GM23338 (cell line): ENCODE results near the gene VANGL1. TPM values are rescaled to one million over a fixed set of nuclear protein-coding genes. Genes with fewer than 3 reads are reported as not detected.

Source experiments
- ATAC-seq: fragments of 200-7000 bp; cut with Tn5 transposase; 3 replicates; pipeline ENCODE4 v1.9.1; 2020
- DNase-seq: peaks from one replicate; pipeline ENCODE4 v3.0.0-alpha.2; 2015; ENCODE audit warnings: low spot score
- H2AFZ ChIP-seq: fragments of 200-600 bp; sonication (generic); 2 replicates; pipeline ENCODE4 v1.8.0; 2016; ENCODE audit warnings: antibody characterized with exemption, mild to moderate bottlenecking, moderate library complexity
- H3F3A ChIP-seq: fragments of 200-600 bp; sonication (generic); replicated peaks from 2 replicates; pipeline ENCODE4 v1.8.0; 2017; ENCODE audit warnings: antibody characterized with exemption, mixed run types, low read depth
- H3K27ac ChIP-seq: fragments of 200-600 bp; sonication (generic); 2 replicates; pipeline ENCODE4 v1.6.1; 2016; ENCODE audit warnings: low read depth
- H3K27me3 ChIP-seq: fragments of 200-600 bp; sonication (generic); 2 replicates; pipeline ENCODE4 v1.8.0; 2016; ENCODE audit warnings: mild to moderate bottlenecking, mixed run types, moderate library complexity; ENCODE audit not compliant: insufficient read depth
- H3K36me3 ChIP-seq: fragments of 200-600 bp; sonication (generic); 2 replicates; pipeline ENCODE4 v1.8.0; 2016; ENCODE audit warnings: mild to moderate bottlenecking; ENCODE audit not compliant: insufficient read depth
- H3K4me1 ChIP-seq: fragments of 200-600 bp; sonication (generic); 2 replicates; pipeline ENCODE4 v1.8.0; 2016; ENCODE audit warnings: mild to moderate bottlenecking, moderate library complexity; ENCODE audit not compliant: insufficient read depth
- H3K4me2 ChIP-seq: fragments of 200-600 bp; sonication (generic); 2 replicates; pipeline ENCODE4 v1.7.1; 2017; ENCODE audit warnings: mixed run types
- H3K4me3 ChIP-seq: fragments of 200-600 bp; sonication (generic); 2 replicates; pipeline ENCODE4 v1.6.1; 2016; ENCODE audit warnings: mixed run types
- H3K79me2 ChIP-seq: fragments of 200-600 bp; sonication (generic); replicated peaks from 2 replicates; pipeline ENCODE4 v1.8.0; 2017; ENCODE audit warnings: mild to moderate bottlenecking; ENCODE audit not compliant: insufficient read depth
- H3K9me2 ChIP-seq: fragments of 200-600 bp; sonication (generic); 2 replicates; pipeline ENCODE4 v1.8.0; 2017; ENCODE audit not compliant: insufficient read depth
- H4K20me1 ChIP-seq: fragments of 200-600 bp; sonication (generic); replicated peaks from 2 replicates; pipeline ENCODE4 v1.8.0; 2017; ENCODE audit warnings: mild to moderate bottlenecking; ENCODE audit not compliant: insufficient read depth
- H3K27ac Mint-ChIP-seq: 2 replicates; pipeline ENCODE4 v1.8.0; 2020; ENCODE audit warnings: inconsistent platforms, mild to moderate bottlenecking, moderate library complexity, mixed read lengths
- H3K27me3 Mint-ChIP-seq: 3 replicates; pipeline ENCODE4 v1.8.0; 2022; ENCODE audit warnings: low read depth, mild to moderate bottlenecking, moderate library complexity, mixed read lengths, inconsistent platforms; ENCODE audit not compliant: insufficient read depth, poor library complexity
- H3K36me3 Mint-ChIP-seq: 3 replicates; pipeline ENCODE4 v1.8.0; 2021; ENCODE audit warnings: low read depth, mild to moderate bottlenecking, inconsistent platforms, moderate library complexity, mixed read lengths
- H3K4me1 Mint-ChIP-seq: 3 replicates; pipeline ENCODE4 v1.8.0; 2020; ENCODE audit warnings: mild to moderate bottlenecking, inconsistent platforms, mixed read lengths
- H3K4me3 Mint-ChIP-seq: 3 replicates; pipeline ENCODE4 v1.8.0; 2021; ENCODE audit warnings: moderate library complexity, mild to moderate bottlenecking, inconsistent platforms, mixed read lengths
- H3K9me3 Mint-ChIP-seq: 3 replicates; pipeline ENCODE4 v1.8.0; 2020; ENCODE audit warnings: moderate library complexity, mild to moderate bottlenecking, inconsistent platforms, mixed read lengths
- EZH2 ChIP-seq: fragments of 200-600 bp; sonication (generic); IDR thresholded peaks from one replicate; pipeline ENCODE4 v1.8.0; 2017; ENCODE audit warnings: antibody characterized with exemption, mild to moderate bottlenecking, low read depth; ENCODE audit not compliant: unreplicated experiment
- JUNB ChIP-seq: IDR thresholded peaks from one replicate; pipeline ENCODE4 v1.6.1; 2016; ENCODE audit warnings: antibody characterized with exemption; ENCODE audit not compliant: unreplicated experiment
- ZNF331 ChIP-seq: fragments of 250-450 bp; sonication (Bioruptor Pico); IDR thresholded peaks from 2 replicates; pipeline ENCODE4 v1.5.0; 2020; ENCODE audit warnings: low read depth, mild to moderate bottlenecking, moderate library complexity
- ZNF462 ChIP-seq: fragments of 250-450 bp; sonication (Bioruptor Pico); IDR thresholded peaks from 2 replicates; pipeline ENCODE4 v1.5.0; 2020; ENCODE audit warnings: mild to moderate bottlenecking, moderate library complexity
- polyA plus RNA-seq: library from polyadenylated mRNA; unstranded; fragments of >200 nt; fragmentation: Nextera tagmentation; extraction: Ambion mirVana; gene quantifications from 2 replicates; pipeline ENCODE4 v1.2.1, GENCODE V29; 2016
- total RNA-seq: library from RNA; depleted of rRNA; stranded (reverse); fragments of >200 nt; shearing (Covaris generic); gene quantifications from 2 replicates; pipeline ENCODE4 v1.2.3, GENCODE V29; 2014

VANGL1 gene
- total and polyA plus RNA-seq, 2 experiments from 2014 or later: 4.4 to 14.4 TPM

- TF ChIP-seq ZNF462 (CRISPR knock-in tag): no peak
Measured at GRCh38 chr1:115718011-115718754, 76.4 kb downstream of the VANGL1 start (continued).

GRCh38 chr1:115719285-115719684 lies 77.5 kb downstream of the VANGL1 start:
- Mint-ChIP-seq H3K4me3 (no peak overlapping the region), H3K9me3 (no peaks in the 10 kb centered on the region), H3K4me1 (peaks cover 13% of the 10 kb centered on the region), H3K27ac (no peak overlapping the region), H3K27me3 (peaks cover 10% of the 10 kb centered on the region), H3K36me3 (no peaks in the 10 kb centered on the region)
- Histone ChIP-seq H2AFZ (no peak overlapping the region), H3K79me2 (no peaks in the 10 kb centered on the region), H3K27me3 (no peaks in the 10 kb centered on the region), H3K4me3 (no peak overlapping the region), H3K9me2 (no peaks in the 10 kb centered on the region), H3F3A (no peaks in the 10 kb centered on the region), H3K36me3 (no peaks in the 10 kb centered on the region), H3K27ac (no peak overlapping the region), H4K20me1 (no peaks in the 10 kb centered on the region), H3K4me1 (peaks cover 8% of the 10 kb centered on the region; the same call in 1 of the 2 replicates), H3K4me2 (no peak overlapping the region)
- ATAC-seq (no peak), DNase-seq (no peak)
- TF ChIP-seq ZNF331 (CRISPR knock-in tag) (no peak), EZH2 (no peak), JUNB (no peak), ZNF462 (CRISPR knock-in tag) (no peak)
